OCI-LY3 (cell line): ENCODE results near the gene OS9.

Source experiments
- H2AFZ ChIP-seq: fragments of 200-600, 300-600 bp; shearing (Covaris generic); 2 replicates; pipeline ENCODE4 v1.6.0; 2014; ENCODE audit warnings: antibody characterized with exemption, low read depth, low read length
- H3K27ac ChIP-seq: fragments of 200-600, 300-600 bp; sonication (generic); 2 replicates; pipeline ENCODE4 v1.5.1; 2014; ENCODE audit warnings: mild to moderate bottlenecking, low read length, moderate library complexity, mixed read lengths
- H3K27me3 ChIP-seq: fragments of 200-600, 300-600 bp; sonication (generic); 2 replicates; pipeline ENCODE4 v1.6.1; 2014; ENCODE audit warnings: low read depth, low read length, mixed read lengths
- H3K36me3 ChIP-seq: fragments of 200-600, 300-600 bp; sonication (generic); replicated peaks from 2 replicates; pipeline ENCODE3; 2014; ENCODE audit warnings: low read depth, low read length, mixed read lengths
- H3K4me1 ChIP-seq: fragments of 300-600, 200-600 bp; sonication (generic); 2 replicates; pipeline ENCODE4 v1.6.1; 2014; ENCODE audit warnings: low read length, mixed read lengths
- H3K4me2 ChIP-seq: fragments of 200-600, 300-600 bp; sonication (generic); 2 replicates; pipeline ENCODE4 v1.6.1; 2014; ENCODE audit warnings: low read length, mixed read lengths
- H3K4me3 ChIP-seq: fragments of 300-600, 200-600 bp; sonication (generic); 2 replicates; pipeline ENCODE4 v1.5.1; 2014; ENCODE audit warnings: antibody characterized with exemption, mild to moderate bottlenecking, low read length, moderate library complexity
- H3K79me2 ChIP-seq: fragments of 300-600, 200-600 bp; shearing (Covaris generic); 2 replicates; pipeline ENCODE4 v1.6.1; 2014; ENCODE audit warnings: mild to moderate bottlenecking, low read length, mixed read lengths
- H3K9ac ChIP-seq: fragments of 300-600, 200-600 bp; shearing (Covaris generic); 2 replicates; pipeline ENCODE4 v1.6.0; 2014; ENCODE audit warnings: mild to moderate bottlenecking, low read length, moderate library complexity
- H3K9me3 ChIP-seq: fragments of 200-600, 300-600 bp; shearing (Covaris generic); 2 replicates; pipeline ENCODE4 v1.6.1; 2014; ENCODE audit warnings: low read length, mixed read lengths; ENCODE audit not compliant: insufficient read depth
- H4K20me1 ChIP-seq: fragments of 200-600, 300-600 bp; sonication (generic); 2 replicates; pipeline ENCODE4 v1.6.1; 2016; ENCODE audit warnings: low read length, mixed read lengths; ENCODE audit not compliant: insufficient read depth
- CTCF ChIP-seq: fragments of 200-600, 300-600 bp; sonication (generic); IDR thresholded peaks from 2 replicates; pipeline ENCODE4 v1.5.1; 2014; ENCODE audit warnings: antibody characterized with exemption, low read length, low read depth
- EZH2phosphoT487 ChIP-seq: fragments of 200-600 bp; shearing (Covaris generic); IDR thresholded peaks from 2 replicates; pipeline ENCODE4 v1.6.1; 2018; ENCODE audit warnings: antibody characterized with exemption, mixed run types, low read depth

Gene OS9

GRCh38 chr12:57769594-57769993 lies 75.7 kb downstream of the OS9 start:
- no peak overlapping the region for H2AFZ ChIP-seq
- peaks cover 29% of the 10 kb centered on the region for H3K36me3 ChIP-seq
- no peak overlapping the region for H3K9ac ChIP-seq
- H3K27me3 ChIP-seq, result no peaks in the 10 kb centered on the region
- no peaks in the 10 kb centered on the region for H4K20me1 ChIP-seq
- H3K9me3 ChIP-seq, result no peaks in the 10 kb centered on the region
- no peak overlapping the region for H3K4me2 ChIP-seq
- H3K79me2 ChIP-seq, result peaks cover 12% of the 10 kb centered on the region
- H3K27ac ChIP-seq, result no peak overlapping the region
- no peak overlapping the region for H3K4me3 ChIP-seq
- TF ChIP-seq EZH2phosphoT487 (no peak), CTCF (no peak)
- H3K4me1 ChIP-seq, result peaks cover 13% of the 10 kb centered on the region

GRCh38 chr12:57770734-57771133 lies 76.8 kb downstream of the OS9 start:
- Histone ChIP-seq H4K20me1 (no peaks in the 10 kb centered on the region), H3K27me3 (no peaks in the 10 kb centered on the region), H3K4me3 (peak overlapping the region; percentile 78), H2AFZ (no peak overlapping the region), H3K36me3 (peaks cover 29% of the 10 kb centered on the region), H3K4me1 (peaks cover 9% of the 10 kb centered on the region), H3K4me2 (peak overlapping the region; percentile 80), H3K9ac (peak overlapping the region; percentile 77; the same call in 1 of the 2 replicates), H3K9me3 (no peaks in the 10 kb centered on the region), H3K79me2 (peaks cover 12% of the 10 kb centered on the region), H3K27ac (no peak overlapping the region)
- TF ChIP-seq CTCF, result no peak
- TF ChIP-seq EZH2phosphoT487, result no peak
